Immature natural killer cell (primary cell): Measurements from ENCODE around the gene SYNDIG1. TPM values are rescaled to one million over a fixed set of nuclear protein-coding genes. Genes with fewer than 3 reads are reported as not detected.

Source experiments
- DNase-seq, 3 donors: peaks; one replicate each; pipeline ENCODE4 v3.0.0; 2022; ENCODE audit warnings: mixed read lengths in 1 of 3
- H3K27ac Mint-ChIP-seq, 6 donors: one replicate each; pipeline ENCODE4 v1.8.0; 2020; ENCODE audit warnings: mixed read lengths in 6 of 6, mild to moderate bottlenecking in 5 of 6, inconsistent platforms in 4 of 6, moderate library complexity in 3 of 6
- H3K27me3 Mint-ChIP-seq, 3 donors: one replicate each; pipeline ENCODE4 v1.8.0; 2020 to 2021; ENCODE audit warnings: low read depth in 3 of 3, mild to moderate bottlenecking in 3 of 3, mixed read lengths in 3 of 3, moderate library complexity in 3 of 3, inconsistent platforms in 1 of 3
- H3K36me3 Mint-ChIP-seq, 3 donors: one replicate each; pipeline ENCODE4 v1.8.0; 2020; ENCODE audit warnings: mixed read lengths in 3 of 3, inconsistent platforms in 2 of 3, mild to moderate bottlenecking in 2 of 3
- H3K4me1 Mint-ChIP-seq, 2 donors: one replicate each; pipeline ENCODE4 v1.8.0; 2020; ENCODE audit warnings: inconsistent platforms in 2 of 2, mild to moderate bottlenecking in 2 of 2, mixed read lengths in 2 of 2, moderate library complexity in 1 of 2
- H3K4me3 Mint-ChIP-seq, 5 donors: one replicate each; pipeline ENCODE4 v1.8.0; 2020; ENCODE audit warnings: mild to moderate bottlenecking in 5 of 5, mixed read lengths in 5 of 5, inconsistent platforms in 3 of 5, moderate library complexity in 3 of 5
- H3K9me3 Mint-ChIP-seq, 6 donors: one replicate each; pipeline ENCODE4 v1.8.0; 2020; ENCODE audit warnings: mild to moderate bottlenecking in 6 of 6, mixed read lengths in 6 of 6, inconsistent platforms in 4 of 6, moderate library complexity in 3 of 6
- polyA plus RNA-seq, 3 donors: library from polyadenylated mRNA; unstranded; fragments of 300-500 nt; fragmentation: Illumina TruSeq; gene quantifications; one replicate each; pipeline ENCODE4 v1.2.3, GENCODE V29; 2021

SYNDIG1 gene
- polyA plus RNA-seq, 3 donors from 2014 or later, result not detected

DNA sequence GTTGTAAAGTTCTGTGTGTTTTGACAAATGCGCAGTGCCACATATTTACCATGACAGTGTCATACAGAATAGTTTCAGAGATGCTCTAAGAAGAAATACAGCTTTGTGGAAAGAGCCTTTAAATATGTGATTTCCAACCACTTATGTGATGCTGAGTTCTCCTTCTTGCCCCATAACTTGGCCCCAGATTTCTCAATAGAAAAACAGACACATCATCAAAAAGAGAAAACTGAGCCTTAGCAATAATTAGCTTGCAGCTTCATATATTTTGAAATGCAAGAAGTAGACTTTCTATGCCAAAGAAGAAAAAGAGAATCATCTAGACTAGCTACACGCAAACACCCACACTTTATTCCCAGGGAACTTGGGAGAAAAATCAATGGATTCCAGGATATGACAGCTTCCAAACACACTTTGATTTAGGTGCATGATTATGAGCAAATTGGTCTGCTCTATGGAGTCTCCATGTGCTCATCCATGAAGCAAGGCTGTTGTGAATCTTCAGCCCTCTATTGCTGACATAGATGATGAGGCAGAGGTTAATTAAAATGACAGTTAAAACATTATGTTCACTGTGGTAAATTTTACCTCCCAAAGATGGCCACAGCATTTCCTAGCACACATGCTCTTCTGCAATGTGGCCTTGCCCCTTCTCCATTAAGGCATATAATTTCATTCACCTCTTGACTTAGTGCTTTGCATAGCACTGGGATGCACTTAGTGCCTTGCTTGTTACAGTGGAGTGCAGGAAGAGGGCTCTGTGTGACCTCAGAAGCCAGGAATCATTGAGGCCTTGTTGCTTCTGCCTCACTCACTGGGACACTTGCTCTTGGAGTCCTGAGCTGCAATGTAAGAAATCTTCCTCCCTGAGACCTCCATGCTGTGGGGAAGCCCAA, 174.6 kb downstream of the SYNDIG1 start:
- no peak overlapping the region for H3K4me3 Mint-ChIP-seq
- DNase-seq, result no peak
- H3K36me3 Mint-ChIP-seq, result no peaks in the 10 kb centered on the region
- H3K27me3 Mint-ChIP-seq, result peaks cover 0 to 8% (median 3%) of the 10 kb centered on the region in 3 donors
- H3K27ac Mint-ChIP-seq, result no peak overlapping the region
- no peaks in the 10 kb centered on the region for H3K4me1 Mint-ChIP-seq
- no peaks in the 10 kb centered on the region for H3K9me3 Mint-ChIP-seq

DNA sequence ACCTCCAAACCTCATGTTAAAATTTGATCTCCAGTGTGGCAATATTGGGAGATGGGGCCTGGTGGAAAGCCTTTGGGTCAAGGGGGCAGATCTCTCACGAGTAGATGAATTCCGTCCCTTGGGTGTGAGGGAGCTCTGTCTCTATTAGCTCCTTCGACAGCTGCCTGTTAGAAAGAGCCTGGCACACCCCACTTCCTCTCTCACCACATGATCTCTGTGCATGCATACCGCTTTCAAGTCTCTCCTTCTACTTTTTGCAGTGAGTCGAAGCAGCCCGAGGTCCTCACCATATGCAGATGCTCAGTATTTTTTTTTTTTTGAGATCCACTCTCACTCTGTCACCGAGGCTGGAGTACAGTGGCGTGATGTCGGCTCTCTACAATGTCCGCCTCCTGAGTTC, 176.9 kb downstream of the SYNDIG1 start:
- Mint-ChIP-seq H3K9me3 (no peaks in the 10 kb centered on the region), H3K27me3 (peaks cover 0 to 12% (median 0%) of the 10 kb centered on the region in 3 donors), H3K36me3 (no peaks in the 10 kb centered on the region), H3K27ac (no peak overlapping the region), H3K4me3 (no peak overlapping the region), H3K4me1 (no peaks in the 10 kb centered on the region)
- DNase-seq, result no peak

DNA sequence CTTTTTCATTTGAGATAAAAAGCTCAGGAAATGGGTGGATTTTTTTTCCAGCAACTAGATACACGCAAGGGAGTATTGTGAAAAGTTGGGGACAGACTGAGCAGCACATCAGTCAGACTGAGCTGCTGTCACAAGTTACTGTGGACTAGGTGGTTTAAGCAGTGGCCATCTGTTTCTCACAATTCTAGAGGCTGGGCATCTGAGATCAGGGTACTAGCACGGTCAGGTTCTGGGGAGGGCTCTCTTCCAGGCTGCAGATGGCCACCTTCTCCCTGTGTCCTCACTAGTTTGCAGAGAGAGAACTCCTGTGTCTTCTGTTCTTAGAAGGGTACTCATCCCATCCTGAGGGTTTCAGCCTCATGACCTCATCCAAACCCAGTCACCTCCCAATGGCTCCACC, 178.3 kb downstream of the SYNDIG1 start:
- H3K27me3 Mint-ChIP-seq, result peaks cover 0 to 12% (median 5%) of the 10 kb centered on the region in 3 donors
- H3K27ac Mint-ChIP-seq, result no peak overlapping the region
- no peak overlapping the region for H3K4me3 Mint-ChIP-seq
- H3K36me3 Mint-ChIP-seq, result no peaks in the 10 kb centered on the region
- no peaks in the 10 kb centered on the region for H3K9me3 Mint-ChIP-seq
- no peak for DNase-seq
- no peaks in the 10 kb centered on the region for H3K4me1 Mint-ChIP-seq

DNA sequence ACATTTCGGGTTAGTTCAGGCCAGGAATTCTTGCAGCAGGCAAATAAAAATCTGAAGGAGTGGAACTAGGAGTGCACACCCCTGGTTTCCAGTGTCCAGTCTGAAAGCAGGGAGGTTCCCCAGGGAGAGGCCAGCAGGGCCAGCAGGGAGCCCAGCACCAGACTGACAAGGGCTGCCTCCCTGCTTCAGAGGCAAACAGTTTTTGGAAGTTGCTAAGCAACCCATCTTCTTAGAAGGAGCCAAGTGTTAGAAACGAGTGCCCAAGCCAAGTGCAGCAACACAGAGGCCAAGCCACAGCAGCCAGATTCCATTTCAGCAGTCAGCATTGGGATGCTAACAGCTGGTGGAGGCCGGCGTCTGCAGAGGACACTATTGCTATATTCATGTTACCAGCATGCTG, 179.1 kb downstream of the SYNDIG1 start:
- DNase-seq, result no peak
- Mint-ChIP-seq H3K4me3 (no peak overlapping the region), H3K4me1 (no peaks in the 10 kb centered on the region), H3K36me3 (no peaks in the 10 kb centered on the region), H3K9me3 (no peaks in the 10 kb centered on the region), H3K27ac (no peak overlapping the region), H3K27me3 (peaks cover 0 to 10% (median 8%) of the 10 kb centered on the region in 3 donors)

GRCh38 chr20:24648919-24649318, 179.5 kb downstream of the SYNDIG1 start:
- H3K4me3 Mint-ChIP-seq, result no peak overlapping the region
- H3K27me3 Mint-ChIP-seq, result peaks cover 0 to 8% (median 8%) of the 10 kb centered on the region in 3 donors
- H3K4me1 Mint-ChIP-seq, result no peaks in the 10 kb centered on the region
- H3K9me3 Mint-ChIP-seq, result no peaks in the 10 kb centered on the region
- no peak overlapping the region for H3K27ac Mint-ChIP-seq
- H3K36me3 Mint-ChIP-seq, result no peaks in the 10 kb centered on the region
- DNase-seq, result no peak

GRCh38 chr20:24649787-24650490, 180.5 kb downstream of the SYNDIG1 start:
- DNase-seq, result no peak
- H3K4me1 Mint-ChIP-seq, result no peaks in the 10 kb centered on the region
- no peak overlapping the region for H3K4me3 Mint-ChIP-seq
- no peak overlapping the region for H3K27ac Mint-ChIP-seq
- H3K36me3 Mint-ChIP-seq, result no peaks in the 10 kb centered on the region
- H3K27me3 Mint-ChIP-seq, result peaks cover 0 to 8% (median 8%) of the 10 kb centered on the region in 3 donors
- H3K9me3 Mint-ChIP-seq, result no peaks in the 10 kb centered on the region

DNA sequence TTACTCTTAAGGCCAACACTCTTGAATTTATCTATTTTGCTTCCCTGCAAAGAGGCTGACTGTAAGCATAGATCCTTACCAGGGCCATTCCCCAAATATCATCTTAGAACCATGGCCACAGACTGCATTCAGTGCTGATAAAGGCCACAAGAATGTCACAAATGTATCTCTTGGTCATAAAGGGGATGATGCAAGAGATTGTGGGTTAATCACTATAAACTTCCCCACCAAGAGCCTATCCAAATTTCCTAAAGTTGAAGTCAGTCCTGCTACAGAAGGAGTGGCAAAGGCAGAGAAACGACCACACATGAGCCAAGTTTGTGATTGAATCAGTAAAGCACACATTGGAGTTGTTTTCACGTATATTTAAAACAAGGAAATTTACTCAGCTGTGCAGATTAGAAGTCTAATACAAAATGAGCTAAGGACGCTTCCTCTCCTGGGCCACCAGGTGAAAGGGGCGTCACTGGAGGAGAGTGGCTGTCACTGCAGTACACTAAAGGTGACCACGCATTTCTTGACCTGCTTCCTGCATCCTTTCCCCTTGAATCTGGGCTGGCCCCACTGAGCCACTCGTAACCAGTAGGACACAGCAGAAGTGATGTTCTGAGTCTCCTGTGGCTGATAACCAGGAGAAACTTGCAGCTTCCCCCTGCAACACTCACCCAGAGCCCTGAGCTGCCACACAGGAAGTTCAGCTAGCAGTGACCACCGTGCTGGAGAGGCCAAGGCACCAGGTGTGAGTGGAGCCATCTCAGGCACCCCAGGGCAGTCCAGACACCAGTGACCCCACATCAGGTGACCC, 181.9 kb downstream of the SYNDIG1 start:
- peaks cover 0 to 8% (median 8%) of the 10 kb centered on the region in 3 donors for H3K27me3 Mint-ChIP-seq
- no peaks in the 10 kb centered on the region for H3K9me3 Mint-ChIP-seq
- no peak overlapping the region for H3K27ac Mint-ChIP-seq
- no peak for DNase-seq
- H3K36me3 Mint-ChIP-seq, result no peaks in the 10 kb centered on the region
- no peaks in the 10 kb centered on the region for H3K4me1 Mint-ChIP-seq
- H3K4me3 Mint-ChIP-seq, result no peak overlapping the region

GRCh38 chr20:24651976-24652345, 182.5 kb downstream of the SYNDIG1 start:
- Mint-ChIP-seq H3K36me3 (no peaks in the 10 kb centered on the region), H3K4me3 (no peak overlapping the region), H3K4me1 (no peaks in the 10 kb centered on the region), H3K27me3 (peaks cover 0 to 8% (median 8%) of the 10 kb centered on the region in 3 donors), H3K9me3 (no peaks in the 10 kb centered on the region), H3K27ac (no peak overlapping the region)
- no peak for DNase-seq

GRCh38 chr20:24653306-24653705, 183.9 kb downstream of the SYNDIG1 start:
- no peak for DNase-seq
- Mint-ChIP-seq H3K27me3 (peaks cover 0 to 8% (median 7%) of the 10 kb centered on the region in 3 donors), H3K27ac (no peak overlapping the region), H3K4me3 (no peak overlapping the region), H3K36me3 (no peaks in the 10 kb centered on the region), H3K9me3 (no peaks in the 10 kb centered on the region), H3K4me1 (no peaks in the 10 kb centered on the region)

GRCh38 chr20:24654425-24654824, 185.0 kb downstream of the SYNDIG1 start:
- Mint-ChIP-seq H3K27me3 (peaks cover 0 to 8% (median 5%) of the 10 kb centered on the region in 3 donors), H3K27ac (no peak overlapping the region), H3K9me3 (no peaks in the 10 kb centered on the region), H3K4me3 (no peak overlapping the region), H3K36me3 (no peaks in the 10 kb centered on the region), H3K4me1 (no peaks in the 10 kb centered on the region)
- DNase-seq, result no peak

DNA sequence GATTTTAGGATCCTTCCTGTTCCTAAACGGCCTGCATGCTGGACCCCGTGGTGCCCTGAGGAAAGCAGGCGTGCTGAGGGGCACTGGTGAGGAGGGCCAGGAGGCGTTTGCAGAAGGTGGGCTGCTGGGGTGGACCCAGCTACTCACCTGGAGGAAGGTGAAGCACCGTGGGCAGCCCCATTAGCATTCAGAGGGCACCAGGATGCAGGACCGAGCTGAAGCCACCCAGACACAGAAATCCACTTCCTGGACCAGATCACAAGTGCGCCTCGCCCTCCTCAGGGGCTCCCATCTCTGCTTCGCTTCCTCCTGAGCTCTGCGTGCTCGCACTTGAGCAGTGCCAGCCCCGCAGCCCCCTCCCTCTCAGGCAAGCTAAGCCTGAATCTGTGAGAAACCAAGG, 187.0 kb downstream of the SYNDIG1 start:
- Mint-ChIP-seq H3K9me3 (no peaks in the 10 kb centered on the region), H3K36me3 (no peaks in the 10 kb centered on the region), H3K4me3 (no peak overlapping the region), H3K27me3 (peaks cover 0 to 8% (median 2%) of the 10 kb centered on the region in 3 donors), H3K27ac (peak overlapping the region in 1 of 6 donors; percentile 24), H3K4me1 (no peaks in the 10 kb centered on the region)
- no peak for DNase-seq

- no peak overlapping the region for H3K4me3 Mint-ChIP-seq
Measured at GRCh38 chr20:24657196-24657595, 187.8 kb downstream of the SYNDIG1 start.

DNA sequence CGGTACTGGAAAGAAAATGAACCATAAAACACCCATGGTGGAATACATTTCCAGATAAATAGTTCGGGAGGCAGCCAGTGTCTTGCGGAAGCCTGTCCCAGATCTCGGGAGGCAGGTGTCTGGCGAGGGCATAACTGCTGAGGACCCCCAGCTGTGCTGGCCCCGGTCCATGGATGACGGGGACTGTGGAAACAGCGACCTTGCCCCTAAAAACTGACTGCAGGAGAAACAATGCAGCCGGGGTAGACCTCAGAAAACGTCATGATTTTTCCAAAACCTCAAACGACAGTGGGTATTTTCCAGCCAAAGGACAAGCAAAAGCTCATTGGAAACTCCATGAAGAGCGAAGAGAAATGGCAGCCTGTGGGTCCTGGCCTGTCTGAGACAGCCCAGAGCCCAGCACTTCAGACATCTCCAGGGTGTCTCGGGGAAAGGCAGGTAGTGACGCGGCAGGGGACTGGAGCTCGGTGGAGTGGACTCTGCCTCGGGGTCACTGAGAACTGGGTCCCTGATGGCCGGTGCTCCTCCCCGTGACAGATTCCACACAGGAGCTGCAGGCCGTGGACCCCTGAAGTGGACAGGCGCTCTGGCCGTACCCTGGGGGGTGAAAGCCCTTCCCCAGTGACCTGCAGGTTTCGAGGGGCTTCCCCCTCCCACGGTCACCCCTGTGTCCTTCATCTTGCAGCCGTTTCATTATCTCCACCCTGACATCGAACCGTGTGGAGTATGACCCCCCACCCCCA, 188.6 kb downstream of the SYNDIG1 start:
- Mint-ChIP-seq H3K27ac (no peak overlapping the region), H3K27me3 (peaks cover 0 to 2% (median 1%) of the 10 kb centered on the region in 3 donors), H3K9me3 (no peaks in the 10 kb centered on the region), H3K4me3 (no peak overlapping the region), H3K4me1 (no peaks in the 10 kb centered on the region), H3K36me3 (no peaks in the 10 kb centered on the region)
- DNase-seq, result no peak

More at GRCh38 chr20:24657196-24657595, 187.8 kb downstream of the SYNDIG1 start:
- Mint-ChIP-seq H3K36me3 (no peaks in the 10 kb centered on the region), H3K27me3 (peaks cover 0 to 6% (median 2%) of the 10 kb centered on the region in 3 donors), H3K9me3 (no peaks in the 10 kb centered on the region), H3K27ac (no peak overlapping the region), H3K4me1 (no peaks in the 10 kb centered on the region)
- no peak for DNase-seq
